Measurements from ENCODE around the gene GADD45GIP1.

DNA sequence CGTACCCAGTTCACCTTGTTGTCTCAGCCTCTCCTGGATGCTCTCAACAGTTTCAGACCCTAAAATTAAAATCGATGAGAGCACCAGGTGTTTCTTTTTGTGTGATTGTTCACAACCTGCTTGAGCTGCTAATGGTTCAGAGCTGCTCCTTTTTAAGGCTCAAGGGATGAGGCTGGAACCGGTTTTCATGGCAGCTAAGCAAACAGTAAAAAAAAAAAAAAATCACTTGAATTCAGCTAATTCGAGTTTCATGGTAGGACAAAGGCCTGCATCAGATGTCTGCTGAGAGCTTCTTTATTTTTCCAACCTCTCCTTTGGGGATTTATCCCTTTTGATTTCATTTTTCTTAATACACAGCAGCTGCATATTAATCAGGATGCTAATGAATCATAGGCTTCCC, 44.5 kb downstream of the GADD45GIP1 start:
- TF ChIP-seq CTCF (IDR thresholded peaks at IDR 0.05; ENCODE audit: low read depth, low read length, poor library complexity, severe bottlenecking) (no peak), EZH2phosphoT487 (IDR thresholded peaks at IDR 0.05; ENCODE audit: borderline replicate concordance, low read length) (no peak)
